ENCODE results near the gene NOSIP. TPM values are rescaled to one million over a fixed set of nuclear protein-coding genes. Genes with fewer than 3 reads are reported as not detected.

The NOSIP gene
- polyA plus RNA-seq, 6 donors from 2014 or later: 89.5 to 136 (median 113) TPM

DNA sequence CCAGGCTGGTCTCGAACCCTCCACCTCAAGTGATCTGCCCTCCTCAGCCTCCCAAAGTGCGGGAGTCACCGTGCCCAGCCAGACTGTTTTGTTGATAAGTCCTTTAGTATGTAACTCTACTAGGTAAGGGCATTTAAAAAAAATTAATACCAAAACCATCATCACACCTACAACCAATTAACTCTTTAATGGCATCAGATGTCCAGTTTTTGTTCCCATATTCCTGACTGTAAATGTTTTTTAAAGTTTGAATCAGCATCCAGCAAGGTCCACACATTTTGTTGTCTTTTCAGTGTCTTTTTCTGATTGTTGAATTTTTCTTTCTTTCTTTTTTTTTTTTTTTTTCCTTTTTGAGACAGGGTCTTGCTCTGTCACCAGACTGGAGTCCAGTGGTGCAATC, 62.3 kb downstream of the NOSIP start:
- Mint-ChIP-seq H3K36me3 (peaks cover 0 to 4% of the 10 kb centered on the region in 2 donors), H3K9me3 (no peaks in the 10 kb centered on the region), H3K4me3 (peak overlapping the region in 2 of 8 donors; percentile 24 to 26), H3K27me3 (no peaks in the 10 kb centered on the region), H3K4me1 (peaks cover 20 to 27% (median 22%) of the 10 kb centered on the region in 3 donors), H3K27ac (peak overlapping the region in 1 of 6 donors; percentile 61)
- DNase-seq: no peak
- no peak for ATAC-seq (ENCODE audit: low read depth in 2 of 2)

DNA sequence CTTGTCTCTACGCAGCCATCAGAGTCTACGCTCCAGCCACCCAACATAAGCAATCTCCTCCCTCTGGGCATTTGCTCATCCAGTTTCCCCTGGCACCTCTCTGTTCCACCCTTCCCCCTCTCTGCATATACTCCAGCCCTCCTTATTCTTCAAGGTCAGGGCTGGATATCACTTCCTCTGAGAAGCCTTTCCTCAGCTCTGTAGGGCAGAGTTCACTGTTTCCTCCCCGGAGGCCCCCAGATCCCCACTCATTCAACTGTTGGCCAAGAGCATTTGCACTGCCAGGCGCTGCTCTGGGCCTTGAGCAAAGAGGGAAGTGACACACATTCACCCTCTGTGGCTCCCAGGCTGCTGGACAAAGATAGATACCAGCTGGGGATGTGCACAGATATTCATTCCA, 64.6 kb downstream of the NOSIP start:
- DNase-seq (no peak), ATAC-seq (ENCODE audit: low read depth in 2 of 2) (no peak)
- H3K27ac Mint-ChIP-seq: peak overlapping the region in 2 of 6 donors; percentile 43 to 93
- peaks cover 36 to 43% (median 40%) of the 10 kb centered on the region in 3 donors for H3K4me1 Mint-ChIP-seq
- H3K4me3 Mint-ChIP-seq: peak overlapping the region in 6 of 8 donors; percentile 38 to 87 (median 62)
- H3K9me3 Mint-ChIP-seq: no peaks in the 10 kb centered on the region
- H3K27me3 Mint-ChIP-seq: no peaks in the 10 kb centered on the region
- H3K36me3 Mint-ChIP-seq: peaks cover 0 to 4% of the 10 kb centered on the region in 2 donors

DNA sequence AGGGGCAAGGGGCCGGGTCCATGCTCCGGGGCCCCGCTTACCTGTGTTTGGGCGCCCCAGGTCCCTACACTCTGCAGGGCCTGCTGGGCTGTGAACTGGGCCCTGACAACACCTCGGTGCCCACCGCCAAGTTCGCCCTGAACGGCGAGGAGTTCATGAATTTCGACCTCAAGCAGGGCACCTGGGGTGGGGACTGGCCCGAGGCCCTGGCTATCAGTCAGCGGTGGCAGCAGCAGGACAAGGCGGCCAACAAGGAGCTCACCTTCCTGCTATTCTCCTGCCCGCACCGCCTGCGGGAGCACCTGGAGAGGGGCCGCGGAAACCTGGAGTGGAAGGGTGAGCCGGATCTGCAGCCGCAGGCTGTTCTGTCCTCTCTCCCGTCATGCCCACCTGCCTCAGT, 66.2 kb downstream of the NOSIP start:
- H3K27me3 Mint-ChIP-seq: no peaks in the 10 kb centered on the region
- peaks cover 36 to 40% (median 39%) of the 10 kb centered on the region in 3 donors for H3K4me1 Mint-ChIP-seq
- peaks cover 0 to 4% of the 10 kb centered on the region in 2 donors for H3K36me3 Mint-ChIP-seq
- DNase-seq: no peak
- H3K27ac Mint-ChIP-seq: peak overlapping the region in 1 of 6 donors; percentile 89
- H3K9me3 Mint-ChIP-seq: no peaks in the 10 kb centered on the region
- H3K4me3 Mint-ChIP-seq: peak overlapping the region in 7 of 8 donors; percentile 85 to 95 (median 93)
- no peak for ATAC-seq (ENCODE audit: low read depth in 2 of 2)

- DNase-seq (no peak), ATAC-seq (ENCODE audit: low read depth in 2 of 2) (no peak)
- Mint-ChIP-seq H3K27ac (peak overlapping the region in 4 of 6 donors; percentile 88 to 95 (median 91)), H3K9me3 (no peaks in the 10 kb centered on the region), H3K36me3 (peaks cover 0 to 4% of the 10 kb centered on the region in 2 donors), H3K27me3 (no peaks in the 10 kb centered on the region), H3K4me1 (peaks cover 36 to 40% (median 39%) of the 10 kb centered on the region in 3 donors), H3K4me3 (peak overlapping the region; percentile 85 to 95 (median 93))
These were observed 66.6 kb downstream of the NOSIP start for GRCh38 chr19:49513746-49514118.

DNA sequence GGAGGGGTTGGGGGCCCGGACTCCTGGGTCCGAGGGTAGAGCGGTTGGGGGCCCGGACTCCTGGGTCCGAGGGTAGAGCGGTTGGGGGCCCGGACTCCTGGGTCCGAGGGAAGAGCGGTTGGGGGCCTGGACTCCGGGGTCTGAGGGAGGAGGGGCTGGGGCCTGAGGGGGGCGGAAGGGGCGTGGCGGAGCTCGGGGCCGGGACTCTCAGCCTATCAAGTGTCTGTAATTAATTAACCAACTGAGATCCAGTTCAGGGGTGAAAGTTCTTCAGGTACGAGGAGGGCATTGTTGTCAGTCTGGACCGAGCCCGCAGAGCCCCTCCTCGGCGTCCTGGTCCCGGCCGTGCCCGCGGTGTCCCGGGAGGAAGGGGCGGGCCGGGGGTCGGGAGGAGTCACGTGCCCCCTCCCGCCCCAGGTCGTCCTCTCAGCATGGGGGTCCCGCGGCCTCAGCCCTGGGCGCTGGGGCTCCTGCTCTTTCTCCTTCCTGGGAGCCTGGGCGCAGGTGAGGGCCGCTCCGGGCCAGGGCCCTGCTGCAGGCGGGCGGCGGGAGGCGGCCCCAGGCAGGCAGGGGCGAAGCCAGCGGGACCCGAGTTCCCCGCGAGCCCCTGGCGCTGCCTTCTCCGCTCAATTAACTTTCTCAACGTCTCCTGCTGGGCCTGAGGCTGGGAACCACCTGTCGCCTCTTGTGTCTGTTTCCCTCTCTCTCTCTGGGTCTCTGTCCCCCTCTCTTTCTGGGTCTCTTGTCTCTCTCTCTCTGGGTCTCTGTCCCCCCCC, 67.2 kb downstream of the NOSIP start:
- H3K4me3 Mint-ChIP-seq: peak overlapping the region; percentile 85 to 97 (median 94)

DNA sequence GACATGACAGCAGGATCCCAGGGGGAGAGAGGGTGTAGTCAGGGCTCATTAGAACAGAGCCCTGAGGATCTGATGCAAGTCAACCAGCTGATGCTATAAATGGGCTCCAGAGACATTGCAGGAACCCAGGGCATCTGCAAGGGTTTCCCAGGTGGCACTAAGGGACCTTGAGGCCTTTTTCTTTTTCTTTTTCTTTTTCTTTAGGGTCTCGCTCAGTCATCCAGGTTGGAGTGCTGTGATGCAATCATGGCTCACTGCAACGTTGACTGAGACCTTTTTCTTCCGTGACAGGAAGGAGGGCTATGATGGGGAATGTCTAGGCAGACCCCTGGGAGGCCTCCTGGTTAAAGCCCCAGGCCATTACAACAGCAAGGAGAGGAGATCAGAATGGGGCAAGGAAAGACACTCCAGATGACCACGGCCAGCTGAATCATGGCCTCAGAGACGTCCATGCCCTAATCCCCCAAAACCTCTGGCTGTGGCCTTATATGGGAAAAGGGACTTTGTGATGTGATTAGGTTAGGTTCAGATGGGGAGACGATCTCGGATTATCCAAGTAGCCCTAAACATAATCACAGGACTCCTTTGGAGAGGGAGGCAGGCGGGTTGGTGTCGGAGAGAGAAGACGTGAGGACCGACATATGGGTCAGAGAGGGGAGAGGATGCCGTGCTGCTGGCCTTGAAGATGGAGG, 72.4 kb downstream of the NOSIP start:
- ATAC-seq (ENCODE audit: low read depth in 2 of 2) (no peak), DNase-seq (no peak)
- no peaks in the 10 kb centered on the region for H3K36me3 Mint-ChIP-seq
- H3K27ac Mint-ChIP-seq: peak overlapping the region in 4 of 6 donors; percentile 19 to 92 (median 45)
- H3K9me3 Mint-ChIP-seq: no peaks in the 10 kb centered on the region
- peaks cover 22 to 31% (median 28%) of the 10 kb centered on the region in 3 donors for H3K4me1 Mint-ChIP-seq
- no peak overlapping the region for H3K4me3 Mint-ChIP-seq
- H3K27me3 Mint-ChIP-seq: no peaks in the 10 kb centered on the region

More for the DNA sequence above, 67.2 kb downstream of the NOSIP start:
- Mint-ChIP-seq H3K36me3 (peaks cover 0 to 4% of the 10 kb centered on the region in 2 donors), H3K9me3 (no peaks in the 10 kb centered on the region), H3K27me3 (no peaks in the 10 kb centered on the region), H3K4me1 (peaks cover 37 to 40% (median 39%) of the 10 kb centered on the region in 3 donors), H3K27ac (peak overlapping the region; percentile 28 to 95 (median 91))
- DNase-seq: no peak
- peak; percentile 75 to 76 for ATAC-seq (ENCODE audit: low read depth in 2 of 2)

GRCh38 chr19:49506575-49507105, 73.7 kb downstream of the NOSIP start:
- H3K9me3 Mint-ChIP-seq: no peaks in the 10 kb centered on the region
- peak; percentile 69 to 73 for ATAC-seq (ENCODE audit: low read depth in 2 of 2)
- H3K27ac Mint-ChIP-seq: peak overlapping the region in 4 of 6 donors; percentile 26 to 83 (median 48)
- H3K4me1 Mint-ChIP-seq: peaks cover 19 to 35% (median 26%) of the 10 kb centered on the region in 3 donors
- H3K27me3 Mint-ChIP-seq: no peaks in the 10 kb centered on the region
- peak; percentile 73 for DNase-seq
- no peaks in the 10 kb centered on the region for H3K36me3 Mint-ChIP-seq
- H3K4me3 Mint-ChIP-seq: peak overlapping the region in 1 of 8 donors; percentile 39

Other genes with a start within 250 kb of the NOSIP start
- gene CD37, start 245.2 kb downstream of the NOSIP start, polyA plus RNA-seq (ENCODE audit: low read depth in 6 of 6): 1,000 to 10,000 TPM in 1 of 6 donors, 100 to 1,000 TPM in 5; 672 to 1,032 (median 882) TPM
- gene TEAD2, start 218.1 kb downstream of the NOSIP start, polyA plus RNA-seq (ENCODE audit: low read depth in 6 of 6): 1 to 10 TPM in 5 of 6 donors, under 1 TPM in 1; 0.80 to 5.4 (median 3.0) TPM
- gene DKKL1, start 216.7 kb downstream of the NOSIP start, polyA plus RNA-seq (ENCODE audit: low read depth in 6 of 6): 1 to 10 TPM in 1 of 6 donors, under 1 TPM in 2, not detected in 3; 0.55 to 2.8 (median 0.82) TPM
- not detected for gene KASH5, start 192.3 kb downstream of the NOSIP start, polyA plus RNA-seq (ENCODE audit: low read depth in 6 of 6)
- not detected for gene PTH2, start 157.1 kb downstream of the NOSIP start, polyA plus RNA-seq (ENCODE audit: low read depth in 6 of 6)
- gene GFY, start 155.2 kb downstream of the NOSIP start, polyA plus RNA-seq (ENCODE audit: low read depth in 6 of 6): not detected
- gene SLC17A7, start 139.0 kb downstream of the NOSIP start, polyA plus RNA-seq (ENCODE audit: low read depth in 6 of 6): not detected
- gene PIH1D1, start 128.7 kb downstream of the NOSIP start, polyA plus RNA-seq (ENCODE audit: low read depth in 6 of 6): 10 to 100 TPM; 70.3 to 95.3 (median 79.0) TPM
- 100 to 1,000 TPM in 1 of 6 donors, 10 to 100 TPM in 5; 54.2 to 103 (median 74.6) TPM for gene ALDH16A1, start 127.3 kb downstream of the NOSIP start, polyA plus RNA-seq (ENCODE audit: low read depth in 6 of 6)
- gene FLT3LG, start 106.3 kb downstream of the NOSIP start, polyA plus RNA-seq (ENCODE audit: low read depth in 6 of 6): 10 to 100 TPM in 5 of 6 donors, 1 to 10 TPM in 1; 9.5 to 15.0 (median 11.4) TPM
- 1,000 to 10,000 TPM; 1,519 to 3,103 (median 2,606) TPM for gene RPL13A, start 92.9 kb downstream of the NOSIP start, polyA plus RNA-seq (ENCODE audit: low read depth in 6 of 6)
- gene RPS11, start 84.1 kb downstream of the NOSIP start, polyA plus RNA-seq (ENCODE audit: low read depth in 6 of 6): 1,000 to 10,000 TPM; 2,581 to 3,900 (median 3,339) TPM
- 10 to 100 TPM; 56.7 to 69.7 (median 62.7) TPM for gene FCGRT, start 67.9 kb downstream of the NOSIP start, polyA plus RNA-seq (ENCODE audit: low read depth in 6 of 6)
- gene RCN3, start 52.6 kb downstream of the NOSIP start, polyA plus RNA-seq (ENCODE audit: low read depth in 6 of 6): under 1 TPM in 2 of 6 donors, not detected in 4; 0.17 to 0.43 TPM
- gene PRRG2, start 760 bp upstream of the NOSIP start, polyA plus RNA-seq (ENCODE audit: low read depth in 6 of 6): under 1 TPM in 5 of 6 donors, not detected in 1; 0.20 to 0.79 (median 0.62) TPM
- under 1 TPM; 0.09 to 0.77 (median 0.29) TPM for gene PRR12, start 10.6 kb upstream of the NOSIP start, polyA plus RNA-seq (ENCODE audit: low read depth in 6 of 6)
- 10 to 100 TPM; 16.6 to 24.9 (median 19.9) TPM for gene RRAS, start 59.6 kb upstream of the NOSIP start, polyA plus RNA-seq (ENCODE audit: low read depth in 6 of 6)
- 1 to 10 TPM in 3 of 6 donors, under 1 TPM in 2, not detected in 1; 0.84 to 2.9 (median 1.1) TPM for gene SCAF1, start 61.7 kb upstream of the NOSIP start, polyA plus RNA-seq (ENCODE audit: low read depth in 6 of 6)
- gene IRF3, start 85.3 kb upstream of the NOSIP start, polyA plus RNA-seq (ENCODE audit: low read depth in 6 of 6): 10 to 100 TPM; 39.3 to 60.5 (median 52.4) TPM
- 10 to 100 TPM in 4 of 6 donors, 1 to 10 TPM in 2; 8.0 to 12.7 (median 10.6) TPM for gene BCL2L12, start 85.4 kb upstream of the NOSIP start, polyA plus RNA-seq (ENCODE audit: low read depth in 6 of 6)
- 100 to 1,000 TPM; 175 to 363 (median 192) TPM for gene PRMT1, start 96.7 kb upstream of the NOSIP start, polyA plus RNA-seq (ENCODE audit: low read depth in 6 of 6)
- gene ADM5, start 109.0 kb upstream of the NOSIP start, polyA plus RNA-seq (ENCODE audit: low read depth in 6 of 6): under 1 TPM in 4 of 6 donors, not detected in 2; 0.19 to 0.47 (median 0.26) TPM
- not detected for gene CPT1C, start 110.6 kb upstream of the NOSIP start, polyA plus RNA-seq (ENCODE audit: low read depth in 6 of 6)
- under 1 TPM in 1 of 6 donors, not detected in 5; 0.18 TPM for gene TSKS, start 182.8 kb upstream of the NOSIP start, polyA plus RNA-seq (ENCODE audit: low read depth in 6 of 6)
- 1 to 10 TPM; 3.9 to 8.0 (median 5.0) TPM for gene AP2A1, start 186.4 kb upstream of the NOSIP start, polyA plus RNA-seq (ENCODE audit: low read depth in 6 of 6)
- gene FUZ, start 232.7 kb upstream of the NOSIP start, polyA plus RNA-seq (ENCODE audit: low read depth in 6 of 6): 1 to 10 TPM; 4.7 to 8.4 (median 5.7) TPM
- gene MED25, start 237.7 kb upstream of the NOSIP start, polyA plus RNA-seq (ENCODE audit: low read depth in 6 of 6): 10 to 100 TPM; 21.2 to 49.7 (median 28.9) TPM

Measured in naive B cell (primary cell).